Measurements from ENCODE around the gene DYNLRB1. TPM values are rescaled to one million over a fixed set of nuclear protein-coding genes. Genes with fewer than 3 reads are reported as not detected.

The DYNLRB1 gene
- total and polyA plus RNA-seq, 2 donors (not counting 1 experiment from before 2014, with no cell fraction given): 107 to 352 TPM

GRCh38 chr20:34543463-34544056, 27.3 kb downstream of the DYNLRB1 start:
- no peaks in the 10 kb centered on the region for H4K20me1 ChIP-seq (ENCODE audit: control insufficient read depth, extremely low read depth, insufficient read depth, low read length)
- H2AFZ ChIP-seq (ENCODE audit: low read length): no peak overlapping the region
- H3K36me3 ChIP-seq (ENCODE audit: control insufficient read depth, insufficient read depth, low read length): peaks cover 9% of the 10 kb centered on the region
- no peak overlapping the region for H3K27ac ChIP-seq (ENCODE audit: insufficient read depth, low read length)
- H3K27me3 ChIP-seq (ENCODE audit: control insufficient read depth, insufficient read depth, low read length): no peaks in the 10 kb centered on the region
- H3K9me3 ChIP-seq (ENCODE audit: control insufficient read depth, insufficient read depth, low read depth, low read length): no peaks in the 10 kb centered on the region
- TF ChIP-seq EZH2 (IDR thresholded peaks at IDR 0.05; ENCODE audit: low read length, missing control alignments): no peak
- no peak for TF ChIP-seq CTCF (conservative IDR thresholded peaks at IDR 0.05 in 1 of 2, IDR thresholded peaks at IDR 0.05 in 1 of 2; ENCODE audit: low read depth in 1 of 2, low read length in 2 of 2)
- no peak overlapping the region for H3K4me3 ChIP-seq (replicated peaks in 1 of 4; ENCODE audit: control extremely low read depth in 1 of 4, insufficient read depth in 1 of 4, low read depth in 3 of 4, low read length in 4 of 4)
- no peaks in the 10 kb centered on the region for H3K4me1 ChIP-seq (ENCODE audit: control insufficient read depth, extremely low read depth, insufficient read depth, low read length)
- no peak overlapping the region for H3K9ac ChIP-seq (ENCODE audit: insufficient read depth, low read length)
- no peak overlapping the region for H3K4me2 ChIP-seq (ENCODE audit: extremely low read depth, insufficient read depth, low read length)
- no peak for DNase-seq (ENCODE audit: low read depth in 2 of 2)
- H3K79me2 ChIP-seq (ENCODE audit: control insufficient read depth, insufficient read depth, low read length): no peaks in the 10 kb centered on the region

GRCh38 chr20:34544109-34544796, 28.0 kb downstream of the DYNLRB1 start:
- Histone ChIP-seq H3K9ac (ENCODE audit: insufficient read depth, low read length) (no peak overlapping the region), H3K9me3 (ENCODE audit: control insufficient read depth, insufficient read depth, low read depth, low read length) (no peaks in the 10 kb centered on the region), H3K36me3 (ENCODE audit: control insufficient read depth, insufficient read depth, low read length) (peaks cover 9% of the 10 kb centered on the region), H3K27ac (ENCODE audit: insufficient read depth, low read length) (no peak overlapping the region), H3K27me3 (ENCODE audit: control insufficient read depth, insufficient read depth, low read length) (no peaks in the 10 kb centered on the region), H4K20me1 (ENCODE audit: control insufficient read depth, extremely low read depth, insufficient read depth, low read length) (no peaks in the 10 kb centered on the region), H3K4me1 (ENCODE audit: control insufficient read depth, extremely low read depth, insufficient read depth, low read length) (no peaks in the 10 kb centered on the region), H3K4me2 (ENCODE audit: extremely low read depth, insufficient read depth, low read length) (no peak overlapping the region), H2AFZ (ENCODE audit: low read length) (no peak overlapping the region), H3K4me3 (replicated peaks in 1 of 4; ENCODE audit: control extremely low read depth in 1 of 4, insufficient read depth in 1 of 4, low read depth in 3 of 4, low read length in 4 of 4) (no peak overlapping the region), H3K79me2 (ENCODE audit: control insufficient read depth, insufficient read depth, low read length) (no peaks in the 10 kb centered on the region)
- no peak for TF ChIP-seq EZH2 (IDR thresholded peaks at IDR 0.05; ENCODE audit: low read length, missing control alignments)
- peak in 1 of 2 donors; percentile 5 for TF ChIP-seq CTCF (conservative IDR thresholded peaks at IDR 0.05 in 1 of 2, IDR thresholded peaks at IDR 0.05 in 1 of 2; ENCODE audit: low read depth in 1 of 2, low read length in 2 of 2)
- no peak for DNase-seq (ENCODE audit: low read depth in 2 of 2)

GRCh38 chr20:34546751-34547181, 30.5 kb downstream of the DYNLRB1 start:
- no peak for DNase-seq (ENCODE audit: low read depth in 2 of 2)
- no peaks in the 10 kb centered on the region for H3K79me2 ChIP-seq (ENCODE audit: control insufficient read depth, insufficient read depth, low read length)
- no peaks in the 10 kb centered on the region for H3K4me1 ChIP-seq (ENCODE audit: control insufficient read depth, extremely low read depth, insufficient read depth, low read length)
- H3K27me3 ChIP-seq (ENCODE audit: control insufficient read depth, insufficient read depth, low read length): no peaks in the 10 kb centered on the region
- no peak overlapping the region for H3K4me3 ChIP-seq (replicated peaks in 1 of 4; ENCODE audit: control extremely low read depth in 1 of 4, insufficient read depth in 1 of 4, low read depth in 3 of 4, low read length in 4 of 4)
- no peak overlapping the region for H3K27ac ChIP-seq (ENCODE audit: insufficient read depth, low read length)
- TF ChIP-seq CTCF (conservative IDR thresholded peaks at IDR 0.05 in 1 of 2, IDR thresholded peaks at IDR 0.05 in 1 of 2; ENCODE audit: low read depth in 1 of 2, low read length in 2 of 2) (no peak), EZH2 (IDR thresholded peaks at IDR 0.05; ENCODE audit: low read length, missing control alignments) (no peak)
- H3K9ac ChIP-seq (ENCODE audit: insufficient read depth, low read length): no peak overlapping the region
- no peaks in the 10 kb centered on the region for H3K9me3 ChIP-seq (ENCODE audit: control insufficient read depth, insufficient read depth, low read depth, low read length)
- no peak overlapping the region for H2AFZ ChIP-seq (ENCODE audit: low read length)
- no peak overlapping the region for H3K4me2 ChIP-seq (ENCODE audit: extremely low read depth, insufficient read depth, low read length)
- H3K36me3 ChIP-seq (ENCODE audit: control insufficient read depth, insufficient read depth, low read length): peaks cover 2% of the 10 kb centered on the region
- no peaks in the 10 kb centered on the region for H4K20me1 ChIP-seq (ENCODE audit: control insufficient read depth, extremely low read depth, insufficient read depth, low read length)

Measured in fibroblast of lung (primary cell).